SW 1271 (cell line): Measurements from ENCODE around the gene ASPG.

Experiments
- DNase-seq, 2 experiments: peaks; one replicate each; lab custom pipeline; 2025; lab: John Stamatoyannopoulos, UW

The ASPG gene

DNA sequence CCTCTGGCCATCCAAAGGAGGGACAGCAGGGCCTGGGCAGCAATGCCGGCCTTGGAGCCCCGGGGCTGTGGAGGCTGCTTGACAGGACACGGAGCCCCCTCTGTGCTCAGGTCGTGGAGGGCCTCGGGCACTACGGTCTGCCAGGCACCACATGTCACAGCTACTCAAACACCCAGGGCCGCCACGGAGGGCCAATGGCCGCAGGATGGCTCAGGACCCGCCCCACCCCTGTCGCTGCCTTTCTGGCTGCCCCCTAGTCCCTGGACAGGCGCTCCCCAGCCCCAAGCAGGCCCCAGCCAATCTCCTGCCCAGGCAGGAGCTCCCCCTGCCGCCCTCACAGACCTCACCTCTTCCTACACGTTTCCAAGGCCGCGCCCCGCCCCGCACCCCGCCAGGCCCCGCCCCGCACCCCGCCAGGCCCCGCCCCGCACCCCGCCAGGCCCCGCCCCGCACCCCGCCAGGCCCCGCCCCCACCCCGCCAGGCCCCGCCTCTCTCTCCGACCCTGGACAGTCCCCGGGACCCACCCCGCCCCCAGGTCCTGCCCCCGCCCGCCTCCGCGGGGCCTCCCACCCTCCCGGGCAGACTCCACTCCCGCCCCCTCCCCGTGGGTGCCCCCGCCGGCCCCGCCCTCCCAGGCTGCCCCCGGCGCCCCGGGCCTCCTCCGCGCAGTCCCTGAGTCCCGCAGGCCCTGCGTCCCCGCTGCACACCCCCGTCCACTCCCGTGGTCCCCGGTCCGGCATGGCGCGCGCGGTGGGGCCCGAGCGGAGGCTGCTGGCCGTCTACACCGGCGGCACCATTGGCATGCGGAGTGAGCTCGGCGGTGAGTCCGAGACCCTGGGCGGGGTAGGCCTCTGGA is at the start of gene ASPG:
ASPG (plus strand) TSS at position 669 of the 857 bp plus-strand sequence; CDS start at position 740, 71 bp downstream.
- DNase-seq = no peak

DNA sequence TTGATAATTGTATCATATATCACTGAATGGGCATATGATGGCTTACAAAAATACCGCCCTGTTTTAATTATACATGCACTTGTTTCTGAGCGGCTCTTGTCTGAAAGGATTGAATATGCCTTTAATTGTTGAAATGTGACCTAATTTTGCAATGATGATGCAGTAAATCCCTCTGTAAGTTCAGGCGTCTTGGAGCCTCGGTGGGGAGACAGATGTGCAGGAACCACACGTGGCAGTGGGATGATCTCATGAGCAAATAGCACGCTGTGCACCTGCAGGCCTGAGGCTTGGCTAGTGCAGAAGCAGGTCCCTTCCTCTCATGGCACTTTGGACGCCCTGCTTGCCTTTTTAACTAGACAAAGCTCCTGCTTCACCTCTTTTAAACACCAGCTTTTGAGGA is 49.3 kb upstream of the ASPG start:
- no peak for DNase-seq

DNA sequence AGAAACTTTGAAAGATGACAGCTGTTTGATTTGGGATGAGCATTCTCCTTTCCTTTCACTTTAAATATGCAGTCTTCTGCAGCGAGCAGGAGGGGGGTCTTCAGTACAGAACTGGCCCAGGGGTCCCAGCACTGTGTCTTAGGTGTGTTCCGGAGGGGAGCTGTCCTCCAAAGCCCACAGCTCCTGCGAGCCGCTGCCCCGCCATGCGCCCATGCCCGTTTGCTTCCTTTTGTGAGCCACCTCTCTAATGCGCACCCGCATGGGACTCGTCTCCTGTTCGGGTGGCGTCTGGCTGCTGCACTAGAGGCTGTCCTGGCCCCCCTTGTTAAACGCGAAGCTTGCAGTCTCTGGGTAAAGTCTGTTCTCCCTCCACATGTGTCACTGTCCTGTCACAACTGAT is 48.4 kb upstream of the ASPG start:
- DNase-seq = no peak

DNA sequence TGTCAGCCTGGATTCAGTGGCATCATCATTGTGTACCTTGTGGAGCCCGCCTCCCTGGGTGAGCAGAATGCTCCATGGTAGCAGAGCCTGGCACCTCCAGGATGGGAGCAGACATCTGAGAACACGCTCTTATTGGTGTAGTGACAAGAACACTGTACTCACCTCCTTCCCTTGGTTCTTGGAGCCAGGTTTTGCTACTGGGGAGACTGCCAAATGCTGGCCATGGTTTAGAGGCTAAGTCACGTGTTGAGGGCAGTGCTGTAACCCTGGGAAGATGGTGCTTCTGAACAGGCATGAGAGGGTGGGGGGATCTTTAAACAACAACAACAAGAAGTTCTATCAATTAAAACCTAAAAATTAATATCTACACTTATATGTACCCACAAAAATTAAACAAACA is 47.6 kb upstream of the ASPG start:
- no peak for DNase-seq

DNA sequence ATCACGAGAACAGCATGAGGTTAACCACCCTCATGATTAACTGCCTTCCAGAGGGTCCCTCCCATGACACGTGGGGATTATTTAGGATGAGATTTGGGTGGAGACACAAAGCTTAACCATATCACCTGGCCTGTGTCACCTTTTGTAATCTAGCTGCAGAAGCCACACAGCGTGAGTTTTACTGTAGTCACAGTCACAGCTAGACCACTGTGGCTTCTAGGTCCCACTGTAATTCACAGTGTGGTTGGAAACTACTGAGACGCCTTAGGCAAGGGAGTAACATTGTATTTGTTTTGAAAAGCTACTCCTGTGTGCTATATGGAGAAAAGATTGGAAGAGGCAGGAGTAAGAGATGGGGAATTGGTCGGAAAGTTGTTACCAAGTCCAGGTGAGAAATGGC is 46.3 kb upstream of the ASPG start:
- no peak for DNase-seq

DNA sequence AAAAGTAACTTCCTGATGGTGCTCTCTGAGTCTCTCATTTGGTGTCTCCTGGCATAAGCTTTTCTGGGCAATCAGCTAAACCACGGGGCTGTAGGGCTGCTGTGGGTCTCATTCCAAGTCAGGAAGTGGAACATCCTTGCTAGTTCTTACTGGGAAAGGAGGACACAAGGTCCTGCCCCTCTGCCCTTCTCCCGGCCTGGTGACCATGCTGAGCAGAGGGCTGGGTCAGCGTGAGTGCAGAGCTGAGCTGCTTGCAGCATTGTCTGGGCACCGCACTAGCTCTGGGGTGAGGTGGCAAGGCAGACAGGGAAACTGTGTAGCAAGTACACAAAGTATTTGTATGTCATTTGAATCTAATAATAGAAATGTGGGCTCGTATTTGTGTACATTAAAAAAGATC is 45.0 kb upstream of the ASPG start:
- DNase-seq = no peak

DNA sequence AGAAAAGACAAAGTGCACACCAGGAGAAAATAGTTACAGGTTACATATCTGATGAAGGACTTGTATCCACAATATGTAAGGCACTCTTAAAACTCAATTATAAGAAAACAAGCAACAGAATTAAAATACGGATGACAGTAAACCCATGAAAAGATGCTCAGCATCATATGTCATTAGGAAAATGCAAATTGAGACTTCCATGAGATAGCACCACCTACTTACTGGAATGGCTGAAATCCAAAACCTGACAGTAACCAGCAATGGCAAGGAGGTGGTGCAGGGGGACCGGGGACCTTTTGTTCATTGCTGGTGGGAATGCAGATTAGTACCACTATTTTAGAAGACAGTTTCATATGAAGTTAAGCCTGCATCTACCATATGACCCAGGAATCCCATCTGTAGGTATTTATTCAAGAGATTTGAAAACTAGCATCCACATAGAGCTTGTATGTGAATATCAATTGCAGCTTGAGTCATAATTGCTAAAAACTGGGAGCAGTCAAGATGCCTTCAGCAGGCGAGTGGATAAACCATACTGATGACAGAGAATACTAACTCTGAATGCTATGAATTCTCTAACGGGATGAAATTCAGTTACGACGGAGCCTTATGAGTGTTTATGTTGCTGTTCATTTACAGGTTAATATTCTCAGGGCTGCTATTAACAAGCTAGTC is 43.9 kb upstream of the ASPG start:
- no peak for DNase-seq

DNA sequence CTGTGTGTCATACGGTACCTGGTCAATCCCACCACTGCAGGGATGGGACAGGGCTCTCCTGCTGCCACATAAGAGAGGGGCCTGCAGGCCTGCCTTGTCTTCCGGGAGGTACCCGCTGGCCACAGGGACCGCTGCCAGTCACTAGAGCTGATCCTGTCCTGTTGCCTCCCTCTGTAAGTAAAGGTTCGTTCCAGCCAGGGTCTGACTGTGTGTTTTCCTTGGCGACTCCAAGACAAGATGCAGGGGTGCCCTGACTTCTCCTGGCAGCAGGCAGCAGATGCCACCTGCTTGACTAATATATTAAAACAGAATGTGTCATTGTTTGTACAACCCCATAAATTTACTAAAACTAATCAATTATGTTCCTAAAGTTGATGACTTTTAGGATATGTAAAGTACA is 41.5 kb upstream of the ASPG start:
- DNase-seq = no peak

DNA sequence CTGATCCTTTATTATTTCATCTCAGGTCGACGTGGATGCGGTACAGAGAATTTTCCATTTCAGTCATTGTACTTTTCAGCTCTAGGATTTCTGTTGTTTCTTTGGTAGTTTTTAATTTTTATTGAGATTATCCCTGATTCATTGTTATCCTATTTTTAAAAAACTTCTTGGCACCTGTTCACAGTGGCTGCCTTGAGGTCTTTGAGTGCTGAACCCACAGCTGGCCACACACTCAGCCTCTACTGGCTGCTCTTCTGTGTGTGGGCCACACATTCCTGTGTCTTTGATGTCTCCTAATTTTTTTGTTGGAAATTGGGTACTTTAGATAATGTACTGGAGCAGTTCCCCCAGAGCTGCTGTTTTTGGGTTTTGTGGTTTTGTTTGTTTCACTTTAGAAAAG is 37.7 kb upstream of the ASPG start:
- no peak for DNase-seq

DNA sequence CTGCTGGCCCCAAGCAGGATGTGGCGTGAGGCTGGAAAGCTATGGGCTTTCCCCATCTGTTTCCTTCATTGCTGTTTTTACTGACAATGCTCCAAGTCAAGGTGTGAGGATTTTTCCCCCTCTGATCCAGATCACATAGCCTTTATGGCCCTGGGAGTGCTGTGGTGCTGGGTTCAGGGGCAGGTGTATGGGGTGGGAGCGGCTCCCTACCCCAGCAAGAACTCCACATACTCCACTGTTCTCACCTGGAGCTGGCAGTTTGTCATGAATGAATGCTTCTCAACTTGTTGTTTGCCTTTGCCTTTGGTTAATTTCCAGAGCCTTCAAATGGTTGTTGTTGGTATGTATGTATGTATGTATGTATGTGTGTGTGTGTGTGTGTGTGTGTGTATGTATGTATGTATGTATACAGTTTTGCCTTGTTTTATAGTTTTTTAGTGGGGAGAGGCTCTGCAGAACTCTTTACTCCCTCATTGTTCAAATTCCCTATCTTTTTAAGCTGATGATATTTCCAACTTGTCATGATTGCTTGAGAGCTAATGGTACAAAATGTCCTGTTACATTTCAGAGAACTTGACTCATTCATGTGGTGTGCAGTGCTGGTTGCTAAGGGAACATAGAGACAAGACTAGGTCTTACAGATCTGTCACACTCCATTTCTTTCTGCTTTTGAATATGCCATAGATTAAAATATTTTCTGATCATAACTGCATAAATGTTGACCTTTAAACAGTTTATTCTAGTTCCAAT is 36.6 kb upstream of the ASPG start:
- no peak for DNase-seq

DNA sequence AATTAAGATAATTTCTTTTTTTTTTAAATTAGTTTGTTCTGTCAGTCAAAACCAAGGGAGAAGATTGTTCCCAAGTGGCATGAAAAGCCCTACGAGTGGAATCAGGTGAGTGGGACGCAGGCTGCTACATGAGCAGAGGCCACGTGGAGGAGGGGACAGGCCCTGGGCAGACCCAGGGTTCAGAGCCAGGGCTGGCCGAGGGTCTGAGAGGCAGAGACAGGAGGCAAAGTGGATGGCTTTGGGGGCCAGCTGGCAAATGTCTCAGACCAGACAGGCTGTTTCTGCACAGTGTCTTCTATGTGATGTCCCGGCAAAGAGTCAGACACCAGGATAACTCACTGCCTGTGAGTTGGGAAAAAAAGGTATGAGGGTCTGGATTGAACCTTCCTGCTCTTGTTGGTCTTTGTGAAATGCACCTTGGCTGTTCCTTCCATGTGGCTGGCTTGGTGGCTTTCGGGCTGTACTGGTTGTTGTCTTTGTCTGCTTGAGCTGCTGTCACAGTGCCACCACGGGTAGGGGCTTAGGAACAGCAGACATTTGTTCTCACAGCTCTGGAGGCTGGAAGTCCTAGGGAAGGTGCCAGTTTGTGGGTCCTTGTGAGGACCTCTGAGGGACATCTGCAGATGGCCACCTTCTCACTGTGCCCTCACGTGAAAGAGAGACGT is 35.8 kb upstream of the ASPG start:
- no peak for DNase-seq

DNA sequence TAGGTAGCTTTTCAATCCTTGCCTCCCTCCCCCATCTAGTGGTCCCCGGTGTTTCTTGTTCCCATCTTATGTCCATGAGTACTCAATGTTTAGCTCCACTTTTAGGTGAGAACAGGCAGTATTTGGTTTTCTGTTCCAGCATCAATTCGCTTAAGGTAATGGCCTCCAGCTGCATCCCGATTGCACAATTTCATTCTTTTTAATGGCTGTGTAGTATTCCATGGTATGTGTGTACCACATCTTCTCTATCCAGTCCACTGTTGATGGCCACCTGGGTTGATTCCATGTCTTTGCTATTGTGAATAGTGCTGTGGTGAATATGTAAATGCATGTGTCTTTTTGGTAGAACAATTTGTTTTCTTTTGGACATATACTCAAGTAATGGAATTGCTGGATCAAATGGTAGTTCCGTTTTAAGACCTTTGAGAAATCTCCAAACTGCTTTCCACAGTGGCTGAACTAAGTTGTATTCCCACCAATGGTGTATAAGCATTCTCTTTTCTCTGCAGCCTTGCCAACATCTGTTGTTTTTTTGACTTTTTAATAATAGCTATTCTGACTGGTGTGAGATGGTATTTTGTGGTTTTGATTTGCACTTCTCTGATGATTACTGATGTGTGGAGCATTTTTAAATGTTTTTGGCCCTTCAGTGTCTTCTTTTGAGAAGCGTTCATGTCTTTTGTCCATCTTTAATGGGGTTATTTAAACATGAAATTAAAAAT is 34.2 kb upstream of the ASPG start:
- DNase-seq = no peak

DNA sequence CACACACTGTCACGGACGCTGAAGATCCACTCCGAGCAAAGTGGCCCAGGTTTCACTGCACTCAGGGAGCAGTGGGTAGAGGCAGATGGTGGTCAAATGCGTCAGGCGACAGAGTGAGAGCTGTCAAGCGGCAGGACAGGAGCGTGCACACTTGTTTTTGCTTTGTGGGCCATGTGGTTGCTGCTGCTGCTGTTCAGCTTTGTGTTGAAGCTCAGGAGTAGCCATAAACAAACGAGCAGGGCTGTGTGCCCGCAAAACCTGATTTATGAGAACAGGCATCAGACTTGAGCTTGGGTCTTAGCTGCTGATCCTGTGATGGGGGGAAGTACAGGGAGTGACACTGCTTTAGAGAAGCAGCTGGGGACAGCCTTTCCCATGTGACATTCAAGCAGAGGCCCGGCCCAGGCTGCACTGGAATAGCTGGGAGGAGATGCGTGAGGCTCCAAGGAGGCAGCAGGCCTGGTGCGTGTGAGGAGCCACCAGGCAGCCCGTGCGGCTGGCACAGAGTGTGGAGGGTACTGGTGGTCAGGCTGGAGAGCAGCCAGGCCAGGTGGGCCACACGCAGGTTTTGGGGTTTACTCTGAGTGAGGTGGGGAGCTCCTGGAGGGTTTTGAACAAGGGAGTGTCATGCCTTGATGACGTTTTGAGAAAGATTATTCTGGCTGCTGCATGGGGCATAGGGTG is 31.1 kb upstream of the ASPG start:
- no peak for DNase-seq

DNA sequence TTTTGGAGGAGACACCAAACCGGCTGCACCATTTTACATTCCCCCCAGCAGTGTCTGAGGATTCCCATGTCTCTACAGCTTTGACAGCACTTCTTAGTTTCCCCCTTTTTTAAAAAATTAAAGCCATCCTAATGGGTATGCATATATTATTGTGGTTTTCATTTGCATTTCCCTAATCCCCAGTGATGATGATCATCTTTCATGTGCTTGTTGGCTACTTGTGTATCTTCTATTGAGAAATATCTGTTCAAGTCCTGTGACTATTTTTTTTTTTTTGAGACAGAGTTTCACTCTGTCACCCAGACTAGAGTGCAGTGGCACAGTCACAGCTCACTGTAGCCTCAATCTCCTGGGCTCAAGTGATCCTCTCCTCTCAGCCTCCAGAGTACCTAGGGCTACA is 23.2 kb upstream of the ASPG start:
- DNase-seq = no peak

DNA sequence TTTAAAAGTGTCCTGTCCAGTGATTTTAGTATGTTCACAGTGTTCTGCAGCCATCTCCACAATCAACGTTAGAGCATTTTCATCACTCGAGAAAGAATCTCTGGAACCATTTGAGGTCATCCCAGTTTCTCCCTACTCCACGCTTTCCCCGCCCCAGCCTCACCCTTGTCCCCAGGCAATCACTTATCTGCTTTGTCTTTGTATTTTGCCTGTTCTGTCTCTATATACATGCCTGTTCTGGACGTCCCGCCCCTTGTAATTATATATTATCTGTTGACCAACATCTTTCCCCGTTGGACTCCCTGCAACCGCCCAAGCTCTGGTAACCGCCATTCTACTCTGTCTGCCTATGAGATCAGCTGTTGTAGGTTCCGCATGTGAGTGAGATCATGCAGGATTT is 21.5 kb upstream of the ASPG start:
- no peak for DNase-seq

DNA sequence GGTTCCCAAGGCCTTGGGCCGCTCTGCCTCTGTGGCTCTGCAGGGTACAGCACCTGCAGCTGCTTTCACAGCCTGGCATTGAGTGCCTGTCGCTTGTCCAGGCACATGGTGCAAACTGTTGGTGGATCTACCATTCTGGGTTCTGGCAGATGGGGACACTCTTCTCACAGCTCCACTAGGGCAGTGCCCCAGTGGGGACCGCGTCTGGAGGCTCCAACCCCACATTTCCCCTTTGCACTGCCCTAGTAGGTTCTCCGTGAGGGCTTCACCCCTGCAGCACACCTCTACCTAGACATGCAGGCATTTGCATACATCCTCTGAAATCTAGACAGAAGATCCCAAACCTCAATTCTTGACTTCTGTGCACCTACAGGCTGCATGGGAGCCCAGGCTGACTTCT is 19.2 kb upstream of the ASPG start:
- no peak for DNase-seq

DNA sequence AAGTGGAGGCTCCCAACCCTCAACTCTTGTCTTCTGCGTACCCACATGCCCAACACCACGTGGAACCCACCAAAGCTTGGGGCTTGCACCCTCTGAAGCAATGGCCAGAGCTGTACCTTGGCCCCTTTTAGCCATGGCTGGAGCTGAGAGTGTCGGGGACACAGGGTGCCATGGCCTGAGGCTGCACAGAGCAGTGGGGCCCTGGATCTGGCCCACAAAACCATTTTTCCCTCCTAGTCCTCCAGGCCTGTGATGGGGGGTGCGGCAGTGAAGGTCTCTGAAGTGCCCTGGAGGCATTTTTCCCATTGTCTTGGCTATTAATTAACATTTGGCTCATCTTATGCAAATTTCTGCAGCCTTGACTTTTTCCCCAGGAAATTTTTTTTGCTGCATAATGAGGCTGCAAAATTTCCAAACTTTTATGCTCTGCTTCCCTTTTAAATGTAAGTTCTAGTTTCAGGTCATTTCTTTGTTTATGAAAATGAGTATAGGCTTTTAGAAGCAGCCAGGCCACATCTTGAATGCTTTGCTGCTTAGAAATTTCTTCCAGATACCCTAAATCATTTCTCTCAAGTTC is 18.7 kb upstream of the ASPG start:
- DNase-seq = no peak

DNA sequence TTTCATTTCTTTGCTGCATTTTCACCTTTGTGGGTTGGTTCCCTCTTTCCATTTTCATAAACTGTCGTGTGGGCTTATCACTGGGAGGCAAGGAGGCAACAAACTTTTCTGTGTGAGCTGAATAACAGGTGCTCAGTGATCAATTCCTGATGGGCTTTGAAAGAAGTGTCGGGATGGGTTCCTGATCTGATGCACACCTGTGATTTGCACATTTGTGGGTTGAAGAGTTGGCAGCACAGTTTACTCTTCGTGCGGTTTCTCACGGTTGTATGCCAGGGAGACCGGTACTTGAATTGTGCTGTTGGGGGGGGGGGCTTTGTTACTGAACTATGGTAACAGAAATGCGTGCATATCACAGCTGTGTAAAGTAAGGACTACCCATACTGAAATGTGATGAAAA is 16.0 kb upstream of the ASPG start:
- no peak for DNase-seq

DNA sequence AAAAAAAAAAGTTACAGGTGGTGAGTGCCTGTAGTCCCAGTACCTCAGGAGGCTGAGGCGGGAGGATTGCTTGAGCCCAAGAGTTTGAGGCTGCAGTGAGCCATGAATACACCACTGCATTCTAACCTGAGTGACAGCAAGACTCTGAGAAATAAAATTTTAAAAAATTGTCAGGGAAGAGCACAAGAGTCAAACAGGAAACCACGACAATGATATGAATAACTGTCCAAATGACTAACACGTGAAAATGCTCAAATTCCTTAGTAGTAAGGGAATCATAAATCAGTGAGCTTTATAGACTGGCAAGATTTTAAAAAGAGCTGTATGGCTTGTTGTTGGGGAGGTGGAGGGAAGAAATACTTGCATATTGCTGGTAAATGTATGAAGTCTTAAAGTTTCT is 12.9 kb upstream of the ASPG start:
- DNase-seq = peak in 1 of 2 experiments; percentile 37

DNA sequence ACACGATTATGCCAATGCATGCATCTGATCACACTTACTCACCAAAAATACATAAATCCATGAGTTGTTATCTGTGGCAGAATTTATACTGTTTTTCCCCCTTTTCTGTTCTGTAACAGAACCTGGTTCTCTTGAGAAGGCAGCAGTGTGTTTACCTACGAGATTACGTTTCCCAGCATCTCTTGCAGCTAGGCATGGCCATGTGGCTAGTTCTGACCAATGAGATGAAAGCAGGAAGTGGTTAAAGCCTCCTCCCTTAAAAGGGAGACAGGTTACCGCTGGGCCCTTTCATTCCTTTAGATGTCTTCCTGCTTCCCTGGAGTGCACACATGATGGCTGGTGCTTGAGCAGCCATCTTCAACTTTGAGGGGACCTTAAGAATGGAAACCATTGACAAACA is 11.7 kb upstream of the ASPG start:
- no peak for DNase-seq
